OCI-LY7 (cell line): ENCODE data around the gene FAM229A. TPM values are rescaled to one million over a fixed set of nuclear protein-coding genes. Genes with fewer than 3 reads are reported as not detected.

Source experiments
- BruUV-seq: library from RNA; stranded (reverse); fragments of 400-500 nt; replicated peaks from 2 replicates; lab custom pipeline; 2021; lab: Mats Ljungman, UMichigan
- CTCF ChIA-PET: fragments of 300-600 bp; sonication (Branson Sonifier 250); formaldehyde crosslinking; loops from one replicate; lab custom pipeline; 2022; ENCODE audit warnings: antibody characterized with exemption; ENCODE audit not compliant: unreplicated experiment; lab: Charles Lee
- POLR2A ChIA-PET: fragments of 300-600 bp; sonication (Branson Sonifier 250); formaldehyde crosslinking; loops from one replicate; lab custom pipeline; 2022; ENCODE audit warnings: antibody characterized with exemption; lab: Charles Lee
- DNase-seq: peaks from one replicate; pipeline ENCODE4 v3.0.0-alpha.2; 2015; ENCODE audit warnings: low spot score
- H2AFZ ChIP-seq: fragments of 200-600 bp; sonication (generic), shearing (Covaris generic); 2 replicates; pipeline ENCODE4 v1.6.1; 2014; ENCODE audit warnings: mild to moderate bottlenecking, antibody characterized with exemption, low read length, moderate library complexity
- H3K27ac ChIP-seq: fragments of 200-600 bp; sonication (generic); 2 replicates; pipeline ENCODE4 v1.5.1; 2014; ENCODE audit warnings: mixed run types, low read depth, mild to moderate bottlenecking, moderate library complexity, low read length, inconsistent platforms; ENCODE audit not compliant: poor library complexity, severe bottlenecking
- H3K36me3 ChIP-seq: fragments of 200-600 bp; sonication (generic); 2 replicates; pipeline ENCODE4 v1.6.1; 2014; ENCODE audit warnings: mild to moderate bottlenecking, antibody characterized with exemption, low read length, moderate library complexity, mixed read lengths; ENCODE audit not compliant: insufficient read depth
- H3K4me1 ChIP-seq: fragments of 200-600 bp; sonication (generic); 2 replicates; pipeline ENCODE4 v1.5.1; 2014; ENCODE audit warnings: mild to moderate bottlenecking, low read length; ENCODE audit not compliant: insufficient read depth, poor library complexity, severe bottlenecking
- H3K4me2 ChIP-seq: fragments of 200-600 bp; sonication (generic); 2 replicates; pipeline ENCODE4 v1.6.1; 2014; ENCODE audit warnings: mild to moderate bottlenecking, low read length
- H3K4me3 ChIP-seq: fragments of 200-600 bp; sonication (generic); 2 replicates; pipeline ENCODE4 v1.5.1; 2014; ENCODE audit warnings: mild to moderate bottlenecking, low read depth, low read length; ENCODE audit not compliant: poor library complexity, severe bottlenecking
- H3K79me2 ChIP-seq: fragments of 200-600 bp; sonication (generic); 2 replicates; pipeline ENCODE4 v1.6.1; 2016; ENCODE audit warnings: low read depth, mild to moderate bottlenecking, low read length, moderate library complexity, mixed read lengths; ENCODE audit not compliant: insufficient read depth
- H3K9me2 ChIP-seq: fragments of 200-600 bp; sonication (generic); 2 replicates; pipeline ENCODE4 v1.6.1; 2016; ENCODE audit warnings: mild to moderate bottlenecking, low read length, mixed read lengths; ENCODE audit not compliant: insufficient read depth
- H3K9me3 ChIP-seq: fragments of 200-600 bp; sonication (generic); 2 replicates; pipeline ENCODE4 v1.6.1; 2014; ENCODE audit warnings: mild to moderate bottlenecking, mixed run types, low read length, mixed read lengths
- H4K20me1 ChIP-seq: fragments of 200-600 bp; sonication (generic); 2 replicates; pipeline ENCODE4 v1.6.1; 2014; ENCODE audit warnings: mild to moderate bottlenecking, antibody characterized with exemption, low read length, moderate library complexity, mixed read lengths; ENCODE audit not compliant: insufficient read depth
- CTCF ChIP-seq: fragments of 200-600 bp; sonication (generic); conservative IDR thresholded peaks from 2 replicates; pipeline ENCODE4 v1.5.1; 2014; ENCODE audit warnings: mild to moderate bottlenecking, antibody characterized with exemption, low read length, moderate library complexity, mixed read lengths
- EZH2phosphoT487 ChIP-seq: fragments of 200-600 bp; sonication (generic); IDR thresholded peaks from 2 replicates; pipeline ENCODE4 v1.6.1; 2018; ENCODE audit warnings: low read depth, borderline replicate concordance, mild to moderate bottlenecking, mixed run types, antibody characterized with exemption, low read length, moderate library complexity, mixed read lengths
- intact Hi-C: fragments of 100-400 bp; cut with micrococcal nuclease; formaldehyde crosslinking; loops from one replicate; pipeline ENCODE4 v1.10.0; 2022; ENCODE audit not compliant: unreplicated experiment
- total RNA-seq, 2 experiments: library from RNA; depleted of rRNA in 1 of 2; stranded (reverse); fragments of >200 nt in 1 of 2; shearing (Covaris generic) in 1 of 2; gene quantifications; 2 replicates each; pipeline ENCODE4 v1.2.3, GENCODE V29; 2014 to 2022

The FAM229A gene
- total RNA-seq, 2 experiments from 2014 or later = 3.2 to 16.5 TPM

GRCh38 chr1:32377541-32378220, 15.4 kb upstream of the FAM229A start:
- H4K20me1 ChIP-seq = no peaks in the 10 kb centered on the region
- H3K4me3 ChIP-seq = no peak overlapping the region
- H3K36me3 ChIP-seq = peaks cover 81% of the 10 kb centered on the region
- H3K27ac ChIP-seq = no peak overlapping the region
- TF ChIP-seq CTCF = no peak
- no peak for TF ChIP-seq EZH2phosphoT487
- no peak overlapping the region for H2AFZ ChIP-seq
- BruUV-seq = no TSS peak
- POLR2A ChIA-PET = no interaction called here
- no peaks in the 10 kb centered on the region for H3K4me1 ChIP-seq
- intact Hi-C loops = no loop called here
- CTCF ChIA-PET = no interaction called here
- H3K79me2 ChIP-seq = no peaks in the 10 kb centered on the region
- H3K9me3 ChIP-seq = no peaks in the 10 kb centered on the region
- no peak overlapping the region for H3K4me2 ChIP-seq
- DNase-seq = no peak
- no peaks in the 10 kb centered on the region for H3K9me2 ChIP-seq

- H3K4me3 ChIP-seq = no peak overlapping the region
- intact Hi-C loops = no loop called here
- DNase-seq = no peak
- BruUV-seq = no TSS peak
- peaks cover 80% of the 10 kb centered on the region for H3K36me3 ChIP-seq
- POLR2A ChIA-PET = interaction anchor here (1.1 kb wide), 1 partner anchor 10 kb away, joined by 4 read pairs; no protein-coding TSS in a partner anchor
- H3K4me1 ChIP-seq = peaks cover 7% of the 10 kb centered on the region
- no peaks in the 10 kb centered on the region for H4K20me1 ChIP-seq
- no peaks in the 10 kb centered on the region for H3K9me2 ChIP-seq
- H2AFZ ChIP-seq = no peak overlapping the region
- no peaks in the 10 kb centered on the region for H3K9me3 ChIP-seq
- TF ChIP-seq EZH2phosphoT487 (no peak), CTCF (no peak)
- no peak overlapping the region for H3K27ac ChIP-seq
- CTCF ChIA-PET = interaction anchor here (1.0 kb wide), 1 partner anchor 19 kb away, joined by 3 read pairs; no protein-coding TSS in a partner anchor
- no peak overlapping the region for H3K4me2 ChIP-seq
- no peaks in the 10 kb centered on the region for H3K79me2 ChIP-seq
These were observed 13.9 kb upstream of the FAM229A start for GRCh38 chr1:32376199-32376598.

GRCh38 chr1:32373996-32374592, 11.8 kb upstream of the FAM229A start:
- Histone ChIP-seq H2AFZ (no peak overlapping the region), H3K4me3 (no peak overlapping the region), H3K9me3 (no peaks in the 10 kb centered on the region), H3K79me2 (no peaks in the 10 kb centered on the region), H3K36me3 (peaks cover 69% of the 10 kb centered on the region; the same call in 1 of the 2 replicates), H3K4me2 (no peak overlapping the region), H3K9me2 (no peaks in the 10 kb centered on the region), H4K20me1 (no peaks in the 10 kb centered on the region), H3K4me1 (peaks cover 7% of the 10 kb centered on the region), H3K27ac (no peak overlapping the region)
- intact Hi-C loops = no loop called here
- DNase-seq = no peak
- POLR2A ChIA-PET = interaction anchor here (0.8 kb wide), 1 partner anchor 20 kb away, joined by 3 read pairs; the partner anchor contains the start of gene BSDC1
- no TSS peak for BruUV-seq
- CTCF ChIA-PET = no interaction called here
- TF ChIP-seq CTCF (no peak), EZH2phosphoT487 (no peak)
